Measurements from ENCODE around the gene DYRK1A.

- TF ChIP-seq CTCF (optimal IDR thresholded peaks at IDR 0.05 in 1 of 3, IDR thresholded peaks at IDR 0.05 in 1 of 3, conservative IDR thresholded peaks at IDR 0.05 in 1 of 3; ENCODE audit: extremely low read depth in 1 of 3, insufficient read depth in 2 of 3, low read length in 3 of 3), result no peak
- no peak for TF ChIP-seq EZH2 (IDR thresholded peaks at IDR 0.05; ENCODE audit: low read length)
These were observed 28.7 kb upstream of the DYRK1A start for GRCh38 chr21:37337831-37338230.
